Measurements from ENCODE around the gene ENPP1.

ENPP1 gene

GRCh38 chr6:131862476-131862875, 54.7 kb downstream of the ENPP1 start:
- no peaks in the 10 kb centered on the region for H3K27me3 ChIP-seq
- no peaks in the 10 kb centered on the region for H4K20me1 ChIP-seq
- TF ChIP-seq Cebpa-rat (IDR thresholded peaks at IDR 0.05) = no peak

DNA sequence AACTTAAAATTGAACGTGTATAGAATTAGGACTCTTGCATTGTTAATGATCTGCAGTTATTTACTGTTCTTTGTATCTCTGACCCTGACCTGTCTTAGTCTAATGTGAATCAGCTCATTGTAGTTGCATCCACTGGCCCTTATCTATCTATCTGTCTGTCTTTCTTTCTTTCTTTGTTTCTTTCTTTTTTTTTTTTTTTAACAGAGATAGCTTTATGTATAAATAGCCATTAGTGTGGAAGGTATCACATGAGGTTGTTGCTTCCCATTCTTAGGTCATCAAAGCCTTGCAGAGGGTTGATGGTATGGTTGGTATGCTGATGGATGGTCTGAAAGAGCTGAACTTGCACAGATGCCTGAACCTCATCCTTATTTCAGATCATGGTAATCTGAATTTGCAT, 59.9 kb downstream of the ENPP1 start:
- H3K36me3 ChIP-seq = no peaks in the 10 kb centered on the region
- no peak for TF ChIP-seq Cebpa-rat (IDR thresholded peaks at IDR 0.05)
- no peaks in the 10 kb centered on the region for H3K27me3 ChIP-seq
- H3K9ac ChIP-seq = no peak overlapping the region
- H3K4me3 ChIP-seq = no peak overlapping the region
- no peaks in the 10 kb centered on the region for H3K9me3 ChIP-seq (replicated peaks in 1 of 11)
- no peaks in the 10 kb centered on the region for H4K20me1 ChIP-seq
- H3K4me2 ChIP-seq = no peak overlapping the region
- no peak overlapping the region for H3K27ac ChIP-seq
- H3K4me1 ChIP-seq = peaks cover 0 to 7% (median 0%) of the 10 kb centered on the region in 10 experiments; a peak in 2 of 20 replicates

More at GRCh38 chr6:131862476-131862875, 54.7 kb downstream of the ENPP1 start:
- Histone ChIP-seq H3K27ac (no peak overlapping the region), H3K4me3 (no peak overlapping the region), H3K9ac (no peak overlapping the region), H3K4me2 (no peak overlapping the region), H3K36me3 (no peaks in the 10 kb centered on the region), H3K4me1 (peaks cover 0 to 7% (median 0%) of the 10 kb centered on the region in 10 experiments; a peak in 2 of 20 replicates), H3K9me3 (replicated peaks in 1 of 11) (no peaks in the 10 kb centered on the region)

- Histone ChIP-seq H3K27ac (no peak overlapping the region), H3K4me3 (no peak overlapping the region), H4K20me1 (no peaks in the 10 kb centered on the region), H3K4me2 (no peak overlapping the region), H3K9me3 (replicated peaks in 1 of 11) (no peaks in the 10 kb centered on the region), H3K36me3 (no peaks in the 10 kb centered on the region), H3K27me3 (no peaks in the 10 kb centered on the region), H3K4me1 (peaks cover 0 to 4% (median 0%) of the 10 kb centered on the region in 10 experiments; a peak in 2 of 20 replicates), H3K9ac (no peak overlapping the region)
- no peak for TF ChIP-seq Cebpa-rat (IDR thresholded peaks at IDR 0.05)
Measured at GRCh38 chr6:131868836-131869235, 61.0 kb downstream of the ENPP1 start.

DNA sequence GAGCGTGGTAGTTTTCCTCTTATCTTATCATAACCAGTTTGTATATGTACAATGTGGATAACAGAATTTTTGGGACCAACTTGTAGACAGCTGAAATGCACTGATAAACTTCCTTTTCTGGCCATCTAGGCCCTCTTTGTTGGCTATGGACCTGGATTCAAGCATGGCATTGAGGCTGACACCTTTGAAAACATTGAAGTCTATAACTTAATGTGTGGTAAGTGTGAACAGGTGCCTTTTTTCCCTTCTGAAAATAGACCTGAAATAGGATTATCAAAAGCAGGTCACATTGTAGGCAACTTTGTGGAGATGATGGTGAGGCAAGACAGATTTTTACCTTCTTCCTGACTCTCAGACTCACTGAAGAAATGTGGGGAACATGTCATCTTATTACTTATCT, 67.8 kb downstream of the ENPP1 start:
- no peaks in the 10 kb centered on the region for H4K20me1 ChIP-seq
- H3K4me3 ChIP-seq = no peak overlapping the region
- no peaks in the 10 kb centered on the region for H3K9me3 ChIP-seq (replicated peaks in 1 of 11)
- H3K36me3 ChIP-seq = no peaks in the 10 kb centered on the region
- no peak overlapping the region for H3K27ac ChIP-seq
- TF ChIP-seq Cebpa-rat (IDR thresholded peaks at IDR 0.05) = no peak
- no peak overlapping the region for H3K4me2 ChIP-seq
- no peak overlapping the region for H3K9ac ChIP-seq
- no peaks in the 10 kb centered on the region for H3K4me1 ChIP-seq
- no peaks in the 10 kb centered on the region for H3K27me3 ChIP-seq

GRCh38 chr6:131876545-131876944, 68.7 kb downstream of the ENPP1 start:
- H3K36me3 ChIP-seq = no peaks in the 10 kb centered on the region
- no peak overlapping the region for H3K4me3 ChIP-seq
- H3K4me1 ChIP-seq = no peaks in the 10 kb centered on the region
- H3K9ac ChIP-seq = no peak overlapping the region
- TF ChIP-seq Cebpa-rat (IDR thresholded peaks at IDR 0.05) = no peak
- H3K27ac ChIP-seq = no peak overlapping the region
- no peaks in the 10 kb centered on the region for H4K20me1 ChIP-seq
- H3K27me3 ChIP-seq = no peaks in the 10 kb centered on the region
- no peaks in the 10 kb centered on the region for H3K9me3 ChIP-seq (replicated peaks in 1 of 11)
- H3K4me2 ChIP-seq = no peak overlapping the region

DNA sequence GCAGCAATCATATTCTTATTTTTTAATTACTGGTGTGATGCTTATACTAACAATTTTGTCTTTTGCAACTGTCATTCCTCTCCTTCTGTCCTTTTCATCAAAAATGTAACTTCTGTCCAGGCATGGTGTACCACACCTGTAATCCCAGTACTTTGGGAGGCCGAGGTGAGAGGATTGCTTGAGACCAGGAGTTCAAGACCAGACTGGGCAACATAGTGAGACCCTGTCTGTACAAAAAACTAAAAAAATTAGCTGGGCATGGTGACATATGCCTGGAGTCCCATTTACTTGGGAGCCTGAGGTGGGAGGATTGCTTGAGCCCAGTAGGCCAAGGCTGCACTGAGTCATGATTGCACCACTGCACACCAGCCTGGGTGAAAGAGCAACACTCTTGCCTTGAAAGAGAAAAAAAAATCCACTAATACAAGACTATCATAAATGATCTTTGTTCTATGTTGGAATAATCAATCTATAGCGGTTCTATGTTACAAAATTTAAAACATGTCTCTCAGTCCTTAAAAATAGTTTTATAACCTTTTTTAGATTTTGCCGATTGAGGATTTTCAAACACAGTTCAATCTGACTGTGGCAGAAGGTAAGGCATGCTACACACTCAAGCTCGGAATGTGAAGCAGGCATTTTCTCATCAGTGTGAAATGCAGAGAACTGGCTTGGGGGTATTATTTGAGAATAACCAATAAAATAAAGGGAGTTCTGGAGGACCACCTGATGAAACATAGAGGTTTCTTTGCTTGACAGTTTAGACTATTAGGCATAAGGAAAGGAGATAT, 70.4 kb downstream of the ENPP1 start:
- Histone ChIP-seq H4K20me1 (no peaks in the 10 kb centered on the region), H3K9me3 (replicated peaks in 1 of 11) (no peaks in the 10 kb centered on the region), H3K4me1 (no peaks in the 10 kb centered on the region), H3K27me3 (no peaks in the 10 kb centered on the region), H3K27ac (no peak overlapping the region), H3K4me3 (no peak overlapping the region), H3K36me3 (no peaks in the 10 kb centered on the region), H3K4me2 (no peak overlapping the region), H3K9ac (no peak overlapping the region)
- TF ChIP-seq Cebpa-rat (IDR thresholded peaks at IDR 0.05) = no peak

- H3K27me3 ChIP-seq = no peaks in the 10 kb centered on the region
- H3K4me3 ChIP-seq = no peak overlapping the region
- no peak for TF ChIP-seq Cebpa-rat (IDR thresholded peaks at IDR 0.05)
- no peak overlapping the region for H3K9ac ChIP-seq
- no peak overlapping the region for H3K4me2 ChIP-seq
- no peaks in the 10 kb centered on the region for H3K36me3 ChIP-seq
- no peaks in the 10 kb centered on the region for H3K4me1 ChIP-seq
- H4K20me1 ChIP-seq = no peaks in the 10 kb centered on the region
- no peak overlapping the region for H3K27ac ChIP-seq
- H3K9me3 ChIP-seq (replicated peaks in 1 of 11) = peaks cover 0 to 4% (median 0%) of the 10 kb centered on the region in 11 experiments; a peak in 3 of 22 replicates
Measured at GRCh38 chr6:131883016-131883415, 75.2 kb downstream of the ENPP1 start.

DNA sequence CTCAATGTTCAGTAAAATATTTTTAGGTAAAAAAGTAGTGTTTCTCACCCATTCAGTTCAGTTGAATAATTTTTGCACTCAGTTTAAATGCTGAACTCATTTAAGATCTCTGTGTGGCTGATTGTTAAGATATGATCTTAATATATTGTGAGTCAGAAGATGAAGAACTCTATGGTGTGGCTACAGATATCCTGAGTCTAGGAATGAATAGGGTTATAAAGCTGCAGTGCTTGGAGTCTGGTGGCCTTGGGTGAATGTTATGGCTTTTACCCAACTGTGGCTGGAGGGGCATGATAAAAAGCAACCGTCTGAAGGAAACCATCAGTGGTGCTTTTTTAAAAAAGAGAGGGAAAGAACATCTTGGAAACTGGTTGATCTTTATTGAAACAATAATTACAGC, 77.4 kb downstream of the ENPP1 start:
- Histone ChIP-seq H3K27me3 (no peaks in the 10 kb centered on the region), H3K9me3 (replicated peaks in 1 of 11) (peaks cover 0 to 16% (median 6%) of the 10 kb centered on the region in 11 experiments; a peak in 6 of 22 replicates), H3K4me1 (no peaks in the 10 kb centered on the region), H3K4me2 (no peak overlapping the region), H3K4me3 (no peak overlapping the region), H4K20me1 (no peaks in the 10 kb centered on the region), H3K36me3 (no peaks in the 10 kb centered on the region), H3K9ac (no peak overlapping the region), H3K27ac (no peak overlapping the region)
- no peak for TF ChIP-seq Cebpa-rat (IDR thresholded peaks at IDR 0.05)

GRCh38 chr6:131886517-131886916, 78.7 kb downstream of the ENPP1 start:
- Histone ChIP-seq H3K9ac (no peak overlapping the region), H3K36me3 (no peaks in the 10 kb centered on the region), H3K4me1 (no peaks in the 10 kb centered on the region), H3K4me3 (no peak overlapping the region), H3K27me3 (no peaks in the 10 kb centered on the region), H4K20me1 (no peaks in the 10 kb centered on the region), H3K9me3 (replicated peaks in 1 of 11) (peaks cover 0 to 16% (median 6%) of the 10 kb centered on the region in 11 experiments; a peak in 6 of 22 replicates), H3K27ac (no peak overlapping the region), H3K4me2 (no peak overlapping the region)
- no peak for TF ChIP-seq Cebpa-rat (IDR thresholded peaks at IDR 0.05)

DNA sequence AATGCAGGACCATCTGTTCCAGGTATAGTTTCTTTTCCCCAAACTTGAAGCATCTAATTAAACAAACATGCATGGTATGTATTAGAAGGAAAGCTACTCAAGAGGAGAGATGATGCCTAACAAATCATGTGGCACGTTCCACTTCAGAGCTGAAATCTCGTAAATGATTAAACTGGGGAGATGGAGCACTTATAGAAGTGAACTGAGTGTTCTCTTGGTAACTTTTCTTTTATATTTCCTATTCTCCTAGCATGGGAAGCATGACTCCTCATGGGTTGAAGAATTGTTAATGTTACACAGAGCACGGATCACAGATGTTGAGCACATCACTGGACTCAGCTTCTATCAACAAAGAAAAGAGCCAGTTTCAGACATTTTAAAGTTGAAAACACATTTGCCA, 82.3 kb downstream of the ENPP1 start:
- no peaks in the 10 kb centered on the region for H3K36me3 ChIP-seq
- H3K4me3 ChIP-seq = no peak overlapping the region
- peaks cover 0 to 8% (median 0%) of the 10 kb centered on the region in 11 experiments; a peak in 1 of 22 replicates for H3K27me3 ChIP-seq
- H3K9me3 ChIP-seq (replicated peaks in 1 of 11) = peaks cover 0 to 16% (median 6%) of the 10 kb centered on the region in 11 experiments; a peak in 6 of 22 replicates
- TF ChIP-seq Cebpa-rat (IDR thresholded peaks at IDR 0.05) = no peak
- H4K20me1 ChIP-seq = no peaks in the 10 kb centered on the region
- no peak overlapping the region for H3K9ac ChIP-seq
- H3K4me2 ChIP-seq = no peak overlapping the region
- no peaks in the 10 kb centered on the region for H3K4me1 ChIP-seq
- H3K27ac ChIP-seq = no peak overlapping the region

Data from BLaER1 treated with 17β-estradiol and CSF1 and Interleukin-3, amounts not matched to agents 10 nM and 100 nM (cell line).